ENCODE results near the gene NECTIN1.
"Not testable (repeated sequence)": the region's sequence is repeated elsewhere in the genome, so short reads cannot be mapped to it uniquely, and the experiment has no call there.

NECTIN1 gene

DNA sequence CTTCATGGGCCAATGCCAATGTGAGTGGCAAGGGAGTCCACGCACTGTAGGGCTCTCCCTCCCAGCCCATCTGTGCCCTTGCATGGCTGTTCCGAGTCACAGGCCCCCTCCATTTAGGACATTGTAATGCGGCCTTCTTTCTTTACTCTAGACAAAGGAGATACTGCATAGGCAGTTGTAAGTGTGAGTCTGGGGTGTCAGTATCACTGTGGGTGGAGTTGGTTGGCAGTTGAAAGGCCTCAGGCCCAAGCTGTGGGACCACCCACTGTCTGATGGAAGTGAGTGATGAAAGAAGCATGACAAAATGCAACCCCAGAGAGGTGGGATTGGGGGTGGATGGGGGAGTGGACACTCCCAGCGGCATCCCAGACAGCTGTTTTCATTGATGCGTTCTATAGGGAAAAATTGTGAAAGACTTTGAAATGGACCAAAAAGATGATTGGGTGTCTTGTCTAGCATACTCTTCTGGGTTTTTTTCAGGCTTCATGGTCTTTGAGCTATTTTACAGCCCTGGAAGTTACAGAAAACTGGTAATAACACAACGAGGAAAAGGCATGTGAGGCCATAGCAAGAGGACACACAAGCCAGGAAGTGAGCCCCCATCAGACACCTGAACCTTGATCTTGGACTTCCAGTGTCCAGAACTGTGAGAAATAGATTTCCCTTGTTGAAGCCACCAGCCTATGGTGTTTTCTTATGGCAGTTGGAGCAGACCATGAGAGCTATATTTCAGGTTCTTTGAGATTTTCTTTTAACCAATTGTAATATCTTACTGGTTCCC, 114.6 kb downstream of the NECTIN1 start:
- Histone ChIP-seq H3K27me3 (ENCODE audit: control insufficient read depth in 2 of 2, insufficient read depth in 2 of 2, low read length in 2 of 2) (no peaks in the 10 kb centered on the region), H3K4me3 (ENCODE audit: low read length in 2 of 2) (no peak overlapping the region), H3K9me3 (ENCODE audit: control insufficient read depth in 2 of 2, low read length in 2 of 2) (no peaks in the 10 kb centered on the region), H3K36me3 (ENCODE audit: control insufficient read depth in 2 of 2, insufficient read depth in 2 of 2, low read length in 2 of 2) (no peaks in the 10 kb centered on the region), H3K27ac (ENCODE audit: low read depth in 2 of 2, low read length in 2 of 2) (no peak overlapping the region), H3K9ac (ENCODE audit: low read depth in 1 of 2, low read length in 2 of 2) (no peak overlapping the region), H3K4me1 (ENCODE audit: control insufficient read depth in 2 of 2, insufficient read depth in 2 of 2, low read length in 2 of 2) (peaks cover 0 to 2% of the 10 kb centered on the region in 2 donors)

- Histone ChIP-seq H3K27ac (ENCODE audit: low read depth in 2 of 2, low read length in 2 of 2) (no peak overlapping the region), H3K9me3 (ENCODE audit: control insufficient read depth in 2 of 2, low read length in 2 of 2) (no peaks in the 10 kb centered on the region), H3K9ac (ENCODE audit: low read depth in 1 of 2, low read length in 2 of 2) (no peak overlapping the region), H3K36me3 (ENCODE audit: control insufficient read depth in 2 of 2, insufficient read depth in 2 of 2, low read length in 2 of 2) (no peaks in the 10 kb centered on the region), H3K27me3 (ENCODE audit: control insufficient read depth in 2 of 2, insufficient read depth in 2 of 2, low read length in 2 of 2) (peaks cover 0 to 2% of the 10 kb centered on the region in 2 donors), H3K4me3 (ENCODE audit: low read length in 2 of 2) (no peak overlapping the region), H3K4me1 (ENCODE audit: control insufficient read depth in 2 of 2, insufficient read depth in 2 of 2, low read length in 2 of 2) (peaks cover 0 to 2% of the 10 kb centered on the region in 2 donors)
Measured at GRCh38 chr11:119612814-119613213, 116.2 kb downstream of the NECTIN1 start.

DNA sequence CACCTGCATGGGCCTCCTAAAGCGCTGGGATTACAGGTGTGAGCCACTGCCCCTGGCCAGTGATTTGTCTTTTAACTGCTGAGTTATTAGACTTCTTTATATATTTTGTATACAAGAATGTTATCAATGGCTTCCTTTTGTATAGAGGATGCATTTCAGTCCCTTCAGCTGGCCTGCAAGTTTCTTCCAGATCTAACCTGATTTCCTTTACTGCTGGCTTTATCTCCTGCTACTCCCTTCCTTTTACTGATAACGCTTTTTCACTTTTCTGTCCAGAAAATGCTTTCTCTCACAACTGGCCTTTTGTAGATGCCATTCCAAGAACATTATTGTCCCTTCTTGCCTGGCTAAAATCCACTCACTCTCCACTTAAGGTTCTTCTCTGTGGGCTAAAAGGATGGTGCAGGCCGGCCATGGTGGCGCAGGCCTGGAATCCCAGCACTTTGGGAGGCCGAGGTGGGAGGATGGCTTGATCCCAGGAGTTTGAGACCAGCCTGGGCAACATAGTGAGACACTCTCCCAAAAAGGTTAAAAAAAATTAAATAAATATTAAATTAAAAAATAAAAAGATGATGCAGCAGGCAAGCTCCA, 118.1 kb downstream of the NECTIN1 start:
- no peaks in the 10 kb centered on the region for H3K4me1 ChIP-seq (ENCODE audit: control insufficient read depth in 2 of 2, insufficient read depth in 2 of 2, low read length in 2 of 2)
- H3K27ac ChIP-seq (ENCODE audit: low read depth in 2 of 2, low read length in 2 of 2), result no peak overlapping the region
- H3K9ac ChIP-seq (ENCODE audit: low read depth in 1 of 2, low read length in 2 of 2), result no peak overlapping the region
- no peaks in the 10 kb centered on the region for H3K36me3 ChIP-seq (ENCODE audit: control insufficient read depth in 2 of 2, insufficient read depth in 2 of 2, low read length in 2 of 2)
- no peak overlapping the region for H3K4me3 ChIP-seq (ENCODE audit: low read length in 2 of 2)
- peaks cover 0 to 6% of the 10 kb centered on the region in 2 donors for H3K27me3 ChIP-seq (ENCODE audit: control insufficient read depth in 2 of 2, insufficient read depth in 2 of 2, low read length in 2 of 2)
- H3K9me3 ChIP-seq (ENCODE audit: control insufficient read depth in 2 of 2, low read length in 2 of 2), result no peaks in the 10 kb centered on the region

GRCh38 chr11:119608781-119609180, 120.2 kb downstream of the NECTIN1 start:
- H3K4me1 ChIP-seq (ENCODE audit: control insufficient read depth in 2 of 2, insufficient read depth in 2 of 2, low read length in 2 of 2), result no peaks in the 10 kb centered on the region
- H3K36me3 ChIP-seq (ENCODE audit: control insufficient read depth in 2 of 2, insufficient read depth in 2 of 2, low read length in 2 of 2), result no peaks in the 10 kb centered on the region
- H3K9me3 ChIP-seq (ENCODE audit: control insufficient read depth in 2 of 2, low read length in 2 of 2), result no peaks in the 10 kb centered on the region
- H3K27ac ChIP-seq (ENCODE audit: low read depth in 2 of 2, low read length in 2 of 2), result no peak overlapping the region
- H3K27me3 ChIP-seq (ENCODE audit: control insufficient read depth in 2 of 2, insufficient read depth in 2 of 2, low read length in 2 of 2), result peaks cover 0 to 6% of the 10 kb centered on the region in 2 donors
- H3K9ac ChIP-seq (ENCODE audit: low read depth in 1 of 2, low read length in 2 of 2), result no peak overlapping the region
- no peak overlapping the region for H3K4me3 ChIP-seq (ENCODE audit: low read length in 2 of 2)

DNA sequence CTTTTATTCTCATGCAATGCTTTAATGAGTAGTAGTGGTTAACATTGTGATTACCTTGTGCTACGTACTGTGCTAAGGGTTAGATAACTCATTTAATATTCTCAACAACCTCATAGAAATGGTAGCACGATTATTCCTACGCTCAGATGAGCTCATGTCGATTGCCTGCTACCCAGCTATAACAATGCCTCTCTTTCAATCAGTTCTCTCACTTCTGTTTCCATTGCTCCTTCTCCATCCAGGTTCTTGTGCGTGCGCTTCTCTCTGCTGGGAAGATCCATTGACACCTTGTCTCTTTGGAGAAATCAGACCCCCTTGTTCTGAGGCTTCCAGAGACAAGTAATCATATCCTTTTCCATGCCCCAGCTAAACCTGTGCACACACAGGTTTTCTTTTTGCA, 120.8 kb downstream of the NECTIN1 start:
- no peak overlapping the region for H3K4me3 ChIP-seq (ENCODE audit: low read length in 2 of 2)
- no peaks in the 10 kb centered on the region for H3K36me3 ChIP-seq (ENCODE audit: control insufficient read depth in 2 of 2, insufficient read depth in 2 of 2, low read length in 2 of 2)
- no peak overlapping the region for H3K9ac ChIP-seq (ENCODE audit: low read depth in 1 of 2, low read length in 2 of 2)
- H3K4me1 ChIP-seq (ENCODE audit: control insufficient read depth in 2 of 2, insufficient read depth in 2 of 2, low read length in 2 of 2), result no peaks in the 10 kb centered on the region
- peaks cover 0 to 6% of the 10 kb centered on the region in 2 donors for H3K27me3 ChIP-seq (ENCODE audit: control insufficient read depth in 2 of 2, insufficient read depth in 2 of 2, low read length in 2 of 2)
- no peaks in the 10 kb centered on the region for H3K9me3 ChIP-seq (ENCODE audit: control insufficient read depth in 2 of 2, low read length in 2 of 2)
- no peak overlapping the region for H3K27ac ChIP-seq (ENCODE audit: low read depth in 2 of 2, low read length in 2 of 2)

GRCh38 chr11:119607726-119608125, 121.3 kb downstream of the NECTIN1 start:
- Histone ChIP-seq H3K9ac (ENCODE audit: low read depth in 1 of 2, low read length in 2 of 2) (no peak overlapping the region), H3K36me3 (ENCODE audit: control insufficient read depth in 2 of 2, insufficient read depth in 2 of 2, low read length in 2 of 2) (no peaks in the 10 kb centered on the region), H3K9me3 (ENCODE audit: control insufficient read depth in 2 of 2, low read length in 2 of 2) (no peaks in the 10 kb centered on the region), H3K27me3 (ENCODE audit: control insufficient read depth in 2 of 2, insufficient read depth in 2 of 2, low read length in 2 of 2) (peaks cover 0 to 6% of the 10 kb centered on the region in 2 donors), H3K4me3 (ENCODE audit: low read length in 2 of 2) (no peak overlapping the region), H3K27ac (ENCODE audit: low read depth in 2 of 2, low read length in 2 of 2) (no peak overlapping the region), H3K4me1 (ENCODE audit: control insufficient read depth in 2 of 2, insufficient read depth in 2 of 2, low read length in 2 of 2) (no peaks in the 10 kb centered on the region)

DNA sequence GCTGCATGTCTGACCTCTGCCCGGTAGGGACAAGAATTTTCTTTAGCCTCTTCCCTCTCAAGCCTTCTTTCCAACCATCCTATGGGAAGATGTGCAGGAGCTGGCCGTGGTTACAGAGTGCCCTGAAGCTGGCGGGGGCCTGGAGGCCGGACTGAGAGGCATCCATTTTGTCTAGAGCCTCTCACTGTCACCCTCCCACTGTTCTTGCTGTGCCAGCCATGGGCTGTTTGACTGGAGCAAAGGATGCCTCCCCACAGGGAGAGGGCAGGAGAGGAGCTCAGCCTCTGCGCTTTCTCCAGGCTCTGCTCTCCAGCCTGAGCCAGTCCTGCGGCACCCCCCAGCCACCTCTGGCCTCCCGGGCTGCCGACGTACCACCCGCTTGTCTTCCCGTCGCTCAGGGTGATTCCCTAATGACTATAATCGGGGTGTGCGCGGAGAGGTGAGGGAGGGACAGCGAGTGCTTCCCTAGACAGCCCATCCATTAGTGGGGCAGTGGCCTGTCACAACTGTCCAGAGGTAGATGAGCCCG, 123.8 kb downstream of the NECTIN1 start:
- Histone ChIP-seq H3K9ac (ENCODE audit: low read depth in 1 of 2, low read length in 2 of 2) (no peak overlapping the region), H3K36me3 (ENCODE audit: control insufficient read depth in 2 of 2, insufficient read depth in 2 of 2, low read length in 2 of 2) (no peaks in the 10 kb centered on the region), H3K9me3 (ENCODE audit: control insufficient read depth in 2 of 2, low read length in 2 of 2) (no peaks in the 10 kb centered on the region), H3K4me1 (ENCODE audit: control insufficient read depth in 2 of 2, insufficient read depth in 2 of 2, low read length in 2 of 2) (no peaks in the 10 kb centered on the region), H3K27ac (ENCODE audit: low read depth in 2 of 2, low read length in 2 of 2) (no peak overlapping the region), H3K27me3 (ENCODE audit: control insufficient read depth in 2 of 2, insufficient read depth in 2 of 2, low read length in 2 of 2) (peaks cover 3 to 6% of the 10 kb centered on the region in 2 donors), H3K4me3 (ENCODE audit: low read length in 2 of 2) (no peak overlapping the region)

DNA sequence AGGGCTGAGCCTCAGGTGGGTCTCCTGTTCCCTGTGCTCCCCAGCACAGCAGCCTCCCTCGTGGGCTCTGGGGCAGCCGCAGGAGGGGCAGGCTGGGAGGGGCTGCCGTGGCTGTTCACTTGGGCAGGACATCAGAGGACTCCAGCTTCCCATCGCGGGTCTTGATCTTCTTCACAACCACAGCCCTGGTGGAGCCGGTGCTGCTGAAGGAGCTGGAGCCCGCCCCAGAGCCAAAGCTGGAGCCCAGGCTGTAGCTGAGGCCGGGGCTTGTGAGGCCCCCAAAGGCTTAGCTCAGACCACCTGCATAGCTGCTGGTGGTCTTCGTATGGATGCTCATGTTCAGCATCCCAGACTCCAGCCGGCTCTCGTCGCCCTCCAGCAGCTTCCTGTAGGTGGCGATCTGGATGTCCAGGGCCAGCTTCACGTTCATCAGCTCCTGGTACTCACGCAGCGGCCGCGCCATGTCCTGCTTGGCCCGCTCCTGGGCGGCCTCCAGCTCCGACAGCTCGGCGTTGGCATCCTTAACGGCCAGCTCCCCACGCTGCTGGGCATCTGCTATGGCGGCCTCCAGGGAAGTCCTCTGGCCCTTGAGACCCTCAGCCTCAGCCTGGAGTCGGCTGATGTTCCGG, 126.1 kb downstream of the NECTIN1 start:
- H3K4me3 ChIP-seq (ENCODE audit: low read length in 2 of 2), result no peak overlapping the region
- no peaks in the 10 kb centered on the region for H3K4me1 ChIP-seq (ENCODE audit: control insufficient read depth in 2 of 2, insufficient read depth in 2 of 2, low read length in 2 of 2)
- H3K9me3 ChIP-seq (ENCODE audit: control insufficient read depth in 2 of 2, low read length in 2 of 2), result no peaks in the 10 kb centered on the region
- no peak overlapping the region for H3K27ac ChIP-seq (ENCODE audit: low read depth in 2 of 2, low read length in 2 of 2)
- H3K9ac ChIP-seq (ENCODE audit: low read depth in 1 of 2, low read length in 2 of 2), result no peak overlapping the region
- peaks cover 3 to 4% of the 10 kb centered on the region in 2 donors for H3K27me3 ChIP-seq (ENCODE audit: control insufficient read depth in 2 of 2, insufficient read depth in 2 of 2, low read length in 2 of 2)
- no peaks in the 10 kb centered on the region for H3K36me3 ChIP-seq (ENCODE audit: control insufficient read depth in 2 of 2, insufficient read depth in 2 of 2, low read length in 2 of 2)

DNA sequence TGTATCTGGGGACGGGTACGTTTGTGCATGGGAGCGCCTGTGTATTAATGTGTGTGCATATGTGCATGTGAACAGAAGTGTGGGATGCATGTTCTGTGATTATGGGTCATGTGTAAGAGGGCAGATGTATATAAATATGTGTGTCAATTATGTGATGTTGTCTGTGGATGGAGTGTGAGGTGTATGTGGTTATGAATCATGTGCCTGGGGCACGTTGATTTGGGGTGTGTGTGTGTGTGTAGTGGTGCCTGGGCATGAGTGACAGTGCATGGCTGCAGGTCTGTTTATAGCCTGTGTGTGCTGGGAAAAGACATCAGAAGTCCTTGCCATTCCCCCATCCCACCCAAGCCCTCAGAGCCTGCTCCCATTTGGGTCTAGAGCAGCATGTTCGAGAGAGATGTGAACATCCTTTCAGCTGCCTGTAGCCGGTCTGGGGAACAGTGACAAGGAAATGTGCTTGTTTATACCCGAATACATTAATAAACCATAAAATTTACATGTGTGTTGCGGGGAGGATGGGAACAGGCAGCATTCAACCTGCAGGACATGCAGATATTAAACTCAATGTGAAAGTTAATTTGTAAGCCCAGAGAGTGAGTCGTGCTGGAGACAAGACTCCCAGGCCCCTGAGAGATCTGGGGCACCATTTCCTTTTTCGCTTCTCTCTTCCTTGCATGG, 129.0 kb downstream of the NECTIN1 start:
- Histone ChIP-seq H3K27me3 (ENCODE audit: control insufficient read depth in 2 of 2, insufficient read depth in 2 of 2, low read length in 2 of 2) (peaks cover 2 to 3% of the 10 kb centered on the region in 2 donors), H3K9ac (ENCODE audit: low read depth in 1 of 2, low read length in 2 of 2) (no peak overlapping the region), H3K9me3 (ENCODE audit: control insufficient read depth in 2 of 2, low read length in 2 of 2) (no peaks in the 10 kb centered on the region), H3K36me3 (ENCODE audit: control insufficient read depth in 2 of 2, insufficient read depth in 2 of 2, low read length in 2 of 2) (no peaks in the 10 kb centered on the region), H3K4me3 (ENCODE audit: low read length in 2 of 2) (no peak overlapping the region), H3K27ac (ENCODE audit: low read depth in 2 of 2, low read length in 2 of 2) (no peak overlapping the region), H3K4me1 (ENCODE audit: control insufficient read depth in 2 of 2, insufficient read depth in 2 of 2, low read length in 2 of 2) (no peaks in the 10 kb centered on the region)

DNA sequence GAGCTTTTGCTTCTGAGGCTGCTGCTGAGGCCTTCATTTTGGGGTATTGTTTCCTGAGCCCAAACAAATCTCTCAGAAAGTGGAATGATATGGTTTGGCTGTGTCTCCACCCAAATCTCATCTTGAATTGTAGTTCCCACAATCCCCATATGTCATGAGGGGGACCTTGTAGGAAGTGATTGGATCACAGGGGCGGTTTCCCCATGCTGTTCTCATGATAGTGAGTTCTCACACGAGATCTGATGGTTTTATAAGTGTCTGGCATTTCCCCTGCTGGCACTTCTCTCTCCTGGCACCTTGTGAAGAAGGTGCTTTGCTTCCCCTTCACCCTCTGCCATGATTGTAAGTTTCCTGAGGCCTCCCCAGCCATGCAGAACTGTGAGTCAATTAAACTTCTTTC, 133.1 kb downstream of the NECTIN1 start:
- H3K27me3 ChIP-seq (ENCODE audit: control insufficient read depth in 2 of 2, insufficient read depth in 2 of 2, low read length in 2 of 2); H3K36me3 ChIP-seq (ENCODE audit: control insufficient read depth in 2 of 2, insufficient read depth in 2 of 2, low read length in 2 of 2); H3K9me3 ChIP-seq (ENCODE audit: control insufficient read depth in 2 of 2, low read length in 2 of 2); H3K4me3 ChIP-seq (ENCODE audit: low read length in 2 of 2); H3K27ac ChIP-seq (ENCODE audit: low read depth in 2 of 2, low read length in 2 of 2); H3K4me1 ChIP-seq (ENCODE audit: control insufficient read depth in 2 of 2, insufficient read depth in 2 of 2, low read length in 2 of 2); H3K9ac ChIP-seq (ENCODE audit: low read depth in 1 of 2, low read length in 2 of 2): not testable (repeated sequence)

Data from mucosa of rectum (tissue), 2 donors.